ENCODE measurements around the gene PPFIA1.

The PPFIA1 gene

DNA sequence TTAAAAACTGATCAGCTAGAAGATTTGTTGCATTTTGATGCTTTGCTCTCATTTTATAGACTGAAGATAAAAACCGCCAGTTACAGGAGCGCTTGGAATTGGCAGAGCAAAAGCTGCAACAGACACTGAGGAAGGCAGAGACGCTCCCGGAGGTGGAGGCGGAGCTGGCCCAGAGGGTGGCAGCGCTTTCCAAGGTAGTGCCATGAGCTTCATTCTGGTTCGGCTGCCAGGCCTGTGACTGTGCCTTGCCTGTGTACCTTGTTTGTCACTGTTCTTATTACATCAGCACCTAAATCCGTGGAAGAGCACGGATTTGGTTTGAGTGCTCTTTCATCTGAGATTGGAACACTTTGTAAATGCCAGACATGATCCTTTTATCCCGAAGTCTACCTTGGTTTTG is 61.4 kb downstream of the PPFIA1 start:
- DNase-seq (ENCODE audit: low read depth, low spot score) = no peak
- no peak overlapping the region for H3K4me3 ChIP-seq (ENCODE audit: low read depth, low read length)
- TF ChIP-seq, protein P1, sequence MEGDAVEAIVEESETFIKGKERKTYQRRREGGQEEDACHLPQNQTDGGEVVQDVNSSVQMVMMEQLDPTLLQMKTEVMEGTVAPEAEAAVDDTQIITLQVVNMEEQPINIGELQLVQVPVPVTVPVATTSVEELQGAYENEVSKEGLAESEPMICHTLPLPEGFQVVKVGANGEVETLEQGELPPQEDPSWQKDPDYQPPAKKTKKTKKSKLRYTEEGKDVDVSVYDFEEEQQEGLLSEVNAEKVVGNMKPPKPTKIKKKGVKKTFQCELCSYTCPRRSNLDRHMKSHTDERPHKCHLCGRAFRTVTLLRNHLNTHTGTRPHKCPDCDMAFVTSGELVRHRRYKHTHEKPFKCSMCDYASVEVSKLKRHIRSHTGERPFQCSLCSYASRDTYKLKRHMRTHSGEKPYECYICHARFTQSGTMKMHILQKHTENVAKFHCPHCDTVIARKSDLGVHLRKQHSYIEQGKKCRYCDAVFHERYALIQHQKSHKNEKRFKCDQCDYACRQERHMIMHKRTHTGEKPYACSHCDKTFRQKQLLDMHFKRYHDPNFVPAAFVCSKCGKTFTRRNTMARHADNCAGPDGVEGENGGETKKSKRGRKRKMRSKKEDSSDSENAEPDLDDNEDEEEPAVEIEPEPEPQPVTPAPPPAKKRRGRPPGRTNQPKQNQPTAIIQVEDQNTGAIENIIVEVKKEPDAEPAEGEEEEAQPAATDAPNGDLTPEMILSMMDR (IDR thresholded peaks at IDR 0.05; ENCODE audit: low read depth, low read length) = no peak
- in situ Hi-C loops (cut with HindIII; ENCODE audit: low sequenced_read_pairs) = no loop called here

DNA sequence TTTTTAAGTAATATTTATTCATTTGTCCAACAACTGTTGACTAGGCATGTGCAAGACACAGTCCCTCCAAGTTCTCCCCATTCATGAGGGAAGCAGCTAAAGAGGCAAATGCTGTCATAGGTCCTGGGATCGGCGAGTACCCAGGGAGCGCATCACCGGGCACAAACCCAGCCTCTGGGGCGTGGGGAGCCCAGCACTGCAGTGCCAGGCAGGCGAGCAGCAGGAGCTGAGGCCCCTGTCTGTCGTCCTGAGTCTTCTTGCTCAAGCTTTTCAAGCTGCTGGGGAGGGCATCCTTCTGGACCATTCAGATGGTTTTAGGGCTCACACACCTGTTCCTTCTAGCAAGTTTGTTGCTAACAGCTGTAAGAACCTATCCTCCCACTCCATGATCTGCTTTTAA is 62.1 kb downstream of the PPFIA1 start:
- in situ Hi-C loops (cut with HindIII; ENCODE audit: low sequenced_read_pairs) = no loop called here
- DNase-seq (ENCODE audit: low read depth, low spot score) = no peak
- no peak overlapping the region for H3K4me3 ChIP-seq (ENCODE audit: low read depth, low read length)
- TF ChIP-seq, protein P1 (IDR thresholded peaks at IDR 0.05; ENCODE audit: low read depth, low read length) = no peak

DNA sequence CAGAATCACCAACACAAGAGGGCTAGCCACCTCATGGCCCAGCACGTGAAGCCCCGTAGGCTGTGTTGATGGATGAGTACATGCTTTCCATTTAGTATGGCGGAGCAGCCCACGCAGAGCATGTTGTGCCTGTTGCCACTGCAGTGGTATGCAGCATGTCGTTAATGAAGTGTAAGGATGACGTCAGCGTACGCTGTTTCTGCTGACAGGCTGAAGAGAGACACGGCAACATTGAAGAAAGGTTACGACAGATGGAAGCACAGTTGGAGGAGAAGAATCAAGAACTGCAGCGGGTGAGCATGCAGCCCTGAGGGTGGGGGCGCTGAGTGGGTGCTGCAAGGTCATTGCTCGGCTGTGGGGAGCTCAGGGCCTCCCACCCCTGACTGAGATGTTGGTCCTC is 62.8 kb downstream of the PPFIA1 start:
- in situ Hi-C loops (cut with HindIII; ENCODE audit: low sequenced_read_pairs) = no loop called here
- no peak for DNase-seq (ENCODE audit: low read depth, low spot score)
- TF ChIP-seq, protein P1 (IDR thresholded peaks at IDR 0.05; ENCODE audit: low read depth, low read length) = no peak
- H3K4me3 ChIP-seq (ENCODE audit: low read depth, low read length) = no peak overlapping the region

DNA sequence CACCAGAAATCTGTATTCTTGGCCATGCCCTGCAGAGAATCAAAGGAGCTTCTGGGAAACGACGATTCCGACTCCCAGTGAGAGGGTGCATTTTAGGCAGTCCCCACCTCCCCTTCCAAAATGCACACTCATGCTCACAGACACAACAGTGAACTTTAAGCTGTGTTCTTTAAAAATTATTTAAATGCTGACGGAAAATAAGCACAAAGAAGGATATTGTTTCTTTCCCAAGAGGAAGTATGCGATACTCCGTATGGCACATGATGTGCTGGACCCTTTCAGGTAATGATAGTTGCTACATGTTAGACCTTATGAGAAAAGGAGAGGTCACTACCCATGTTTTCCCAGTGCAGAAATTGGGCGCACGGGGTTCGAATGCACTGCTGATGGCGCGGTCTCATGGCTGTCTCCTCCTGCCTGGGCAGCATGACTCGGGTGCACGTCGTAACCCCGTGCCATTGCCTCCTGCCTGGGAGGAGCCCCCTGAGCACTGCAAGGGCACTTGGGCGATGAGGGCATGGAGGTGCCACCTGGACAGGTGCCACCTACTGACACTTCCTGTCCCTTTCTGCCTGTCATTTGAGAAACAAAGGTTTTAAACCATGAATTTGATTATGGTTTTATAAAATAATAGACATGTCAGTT is 64.0 kb downstream of the PPFIA1 start:
- no peak overlapping the region for H3K4me3 ChIP-seq (ENCODE audit: low read depth, low read length)
- TF ChIP-seq, protein P1 (IDR thresholded peaks at IDR 0.05; ENCODE audit: low read depth, low read length) = no peak
- in situ Hi-C loops (cut with HindIII; ENCODE audit: low sequenced_read_pairs) = no loop called here
- DNase-seq (ENCODE audit: low read depth, low spot score) = no peak

DNA sequence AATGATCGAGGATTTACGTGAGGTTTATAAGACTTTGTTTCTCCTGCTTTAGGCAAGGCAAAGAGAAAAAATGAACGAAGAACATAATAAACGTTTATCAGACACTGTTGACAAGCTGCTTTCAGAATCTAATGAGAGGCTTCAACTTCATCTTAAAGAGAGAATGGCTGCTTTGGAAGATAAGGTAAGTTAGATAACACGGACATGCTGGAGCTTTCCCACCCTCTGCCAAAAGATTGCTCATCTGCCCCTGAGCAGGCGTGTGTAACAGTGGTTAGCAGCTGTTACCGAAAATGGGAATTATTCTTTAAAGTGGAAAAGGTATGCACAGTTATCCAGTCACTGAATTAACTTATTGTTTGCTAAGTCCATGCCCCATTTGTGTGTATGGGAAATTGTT is 65.0 kb downstream of the PPFIA1 start:
- no peak overlapping the region for H3K4me3 ChIP-seq (ENCODE audit: low read depth, low read length)
- no peak for DNase-seq (ENCODE audit: low read depth, low spot score)
- in situ Hi-C loops (cut with HindIII; ENCODE audit: low sequenced_read_pairs) = no loop called here
- TF ChIP-seq, protein P1 (IDR thresholded peaks at IDR 0.05; ENCODE audit: low read depth, low read length) = no peak

DNA sequence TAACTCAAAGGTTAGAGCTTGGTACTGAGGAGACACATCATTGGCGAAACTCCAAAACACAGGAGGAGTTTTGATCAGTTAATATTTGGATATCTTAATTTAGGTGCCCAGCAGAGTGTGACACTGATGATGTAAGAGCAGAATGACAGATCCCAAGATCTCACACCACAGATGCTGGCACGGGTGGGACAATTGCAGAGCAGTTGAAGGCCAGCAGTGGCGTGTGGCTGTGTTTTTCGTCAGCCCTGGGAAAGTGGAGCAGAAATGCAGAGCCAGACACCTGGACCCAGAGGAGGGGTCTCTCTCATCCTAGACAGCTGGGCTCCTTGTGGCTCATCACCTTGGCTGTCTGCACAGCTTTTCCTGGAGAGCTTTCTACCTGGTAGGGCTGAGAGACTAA is 68.1 kb downstream of the PPFIA1 start:
- in situ Hi-C loops (cut with HindIII; ENCODE audit: low sequenced_read_pairs) = no loop called here
- no peak overlapping the region for H3K4me3 ChIP-seq (ENCODE audit: low read depth, low read length)
- DNase-seq (ENCODE audit: low read depth, low spot score) = no peak
- TF ChIP-seq, protein P1 (IDR thresholded peaks at IDR 0.05; ENCODE audit: low read depth, low read length) = no peak
